ENCODE data around the gene CDK6.

GRCh38 chr7:92740700-92741126 is 95.7 kb downstream of the CDK6 start:
- TF ChIP-seq, protein P1, sequence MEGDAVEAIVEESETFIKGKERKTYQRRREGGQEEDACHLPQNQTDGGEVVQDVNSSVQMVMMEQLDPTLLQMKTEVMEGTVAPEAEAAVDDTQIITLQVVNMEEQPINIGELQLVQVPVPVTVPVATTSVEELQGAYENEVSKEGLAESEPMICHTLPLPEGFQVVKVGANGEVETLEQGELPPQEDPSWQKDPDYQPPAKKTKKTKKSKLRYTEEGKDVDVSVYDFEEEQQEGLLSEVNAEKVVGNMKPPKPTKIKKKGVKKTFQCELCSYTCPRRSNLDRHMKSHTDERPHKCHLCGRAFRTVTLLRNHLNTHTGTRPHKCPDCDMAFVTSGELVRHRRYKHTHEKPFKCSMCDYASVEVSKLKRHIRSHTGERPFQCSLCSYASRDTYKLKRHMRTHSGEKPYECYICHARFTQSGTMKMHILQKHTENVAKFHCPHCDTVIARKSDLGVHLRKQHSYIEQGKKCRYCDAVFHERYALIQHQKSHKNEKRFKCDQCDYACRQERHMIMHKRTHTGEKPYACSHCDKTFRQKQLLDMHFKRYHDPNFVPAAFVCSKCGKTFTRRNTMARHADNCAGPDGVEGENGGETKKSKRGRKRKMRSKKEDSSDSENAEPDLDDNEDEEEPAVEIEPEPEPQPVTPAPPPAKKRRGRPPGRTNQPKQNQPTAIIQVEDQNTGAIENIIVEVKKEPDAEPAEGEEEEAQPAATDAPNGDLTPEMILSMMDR (IDR thresholded peaks at IDR 0.05 in 4 of 5, conservative IDR thresholded peaks at IDR 0.05 in 1 of 5): no peak
- no peak for TF ChIP-seq POLR2A (IDR thresholded peaks at IDR 0.05)
